Liver (tissue), 9 donors: ENCODE measurements around the gene EP300. TPM values are rescaled to one million over a fixed set of nuclear protein-coding genes. Genes with fewer than 3 reads are reported as not detected.

Experiments used
- DNase-seq: peaks from one replicate; pipeline ENCODE4 v3.0.0-alpha.2; 2017; ENCODE audit warnings: low spot score
- H3K27ac ChIP-seq, 2 donors: one replicate each; pipeline ENCODE4 v1.7.0; 2013; ENCODE audit warnings: inconsistent platforms in 2 of 2, low read length in 2 of 2, control low read depth in 1 of 2, low read depth in 1 of 2, mild to moderate bottlenecking in 1 of 2
- H3K27me3 ChIP-seq, 4 donors: one replicate each; pipeline versions ENCODE4 v1.6.1 to v1.7.0; 2013; ENCODE audit warnings: low read length in 3 of 4, inconsistent platforms in 1 of 4, mild to moderate bottlenecking in 1 of 4, moderate library complexity in 1 of 4; ENCODE audit not compliant: control insufficient read depth in 4 of 4, insufficient read depth in 4 of 4
- H3K36me3 ChIP-seq, 4 donors: one replicate each; pipeline versions ENCODE4 v1.6.1 to v1.7.0; 2013; ENCODE audit warnings: low read length in 3 of 4, mild to moderate bottlenecking in 3 of 4, low read depth in 1 of 4, moderate library complexity in 1 of 4; ENCODE audit not compliant: control insufficient read depth in 4 of 4, insufficient read depth in 3 of 4
- H3K4me1 ChIP-seq, 4 donors: one replicate each; pipeline versions ENCODE4 v1.6.1 to v1.7.0; 2013; ENCODE audit warnings: low read length in 3 of 4, mild to moderate bottlenecking in 3 of 4, moderate library complexity in 1 of 4; ENCODE audit not compliant: control insufficient read depth in 4 of 4, insufficient read depth in 4 of 4
- H3K4me3 ChIP-seq, 3 donors: one replicate each; pipeline versions ENCODE4 v1.6.1 to v1.7.0; 2013; ENCODE audit warnings: low read length in 3 of 3, control low read depth in 1 of 3, low read depth in 1 of 3, mild to moderate bottlenecking in 1 of 3
- H3K9ac ChIP-seq, 2 donors: one replicate each; pipeline ENCODE4 v1.7.0; 2013; ENCODE audit warnings: low read length in 2 of 2, mild to moderate bottlenecking in 2 of 2, moderate library complexity in 2 of 2, control low read depth in 1 of 2, low read depth in 1 of 2
- H3K9me3 ChIP-seq, 4 donors: one replicate each; pipeline versions ENCODE4 v1.6.1 to v1.7.0; 2013; ENCODE audit warnings: low read length in 3 of 4; ENCODE audit not compliant: control insufficient read depth in 4 of 4
- EGR1 ChIP-seq, 2 donors: IDR thresholded peaks; 2 replicates each; pipeline ENCODE4 v1.6.1; 2016 to 2018; ENCODE audit warnings: antibody characterized with exemption in 2 of 2, low read depth in 2 of 2
- FOXA1 ChIP-seq: IDR thresholded peaks from 2 replicates; pipeline ENCODE4 v1.6.1; 2016; ENCODE audit warnings: antibody characterized with exemption
- FOXA2 ChIP-seq: IDR thresholded peaks from 2 replicates; pipeline ENCODE4 v1.6.1; 2016; ENCODE audit warnings: antibody characterized with exemption
- HNF4A ChIP-seq, 2 donors: conservative IDR thresholded peaks; 2 replicates each; pipeline ENCODE4 v1.6.1; 2016; ENCODE audit warnings: antibody characterized with exemption in 2 of 2, mild to moderate bottlenecking in 2 of 2
- HNF4G ChIP-seq: IDR thresholded peaks from 2 replicates; pipeline ENCODE4 v1.6.1; 2016; ENCODE audit warnings: antibody characterized with exemption
- JUND ChIP-seq, 2 donors: IDR thresholded peaks; 2 replicates each; pipeline ENCODE4 v1.6.1; 2016; ENCODE audit warnings: antibody characterized with exemption in 2 of 2
- TAF1 ChIP-seq: conservative IDR thresholded peaks from 2 replicates; pipeline ENCODE4 v1.6.1; 2016; ENCODE audit warnings: antibody characterized with exemption, mild to moderate bottlenecking
- YY1 ChIP-seq: IDR thresholded peaks from 2 replicates; pipeline ENCODE4 v1.6.1; 2016; ENCODE audit warnings: antibody characterized with exemption, mild to moderate bottlenecking
- WGBS: extraction: QIAGEN DNeasy Blood & Tissue Kit; methylation state at CpG from one replicate; pipeline ENCODE4 v1.1.7; 2013; 5-methylcytosine and 5-hydroxymethylcytosine counted together
- polyA plus RNA-seq, 2 donors: library from polyadenylated mRNA; stranded (reverse) in 1 of 2; unstranded in 1 of 2; fragments of 200-250 nt in 1 of 2; fragments of >200 nt in 1 of 2; fragmentation: Nextera tagmentation in 1 of 2; extraction: Ambion mirVana in 1 of 2; gene quantifications; one replicate each; pipeline versions ENCODE4 v1.2.1 to v1.2.3, GENCODE V29; 2013 to 2015
- total RNA-seq, 2 donors: library from RNA; depleted of rRNA; stranded (reverse); fragments of >200 nt; gene quantifications; one replicate each; pipeline ENCODE4 v1.2.3, GENCODE V29; 2014
- TF ChIP-seq, protein P1 (sequence below): IDR thresholded peaks from 2 replicates; pipeline ENCODE4 v1.6.1; 2016; ENCODE audit warnings: antibody characterized with exemption
- TF ChIP-seq, protein P2 (sequence below): IDR thresholded peaks from 2 replicates; pipeline ENCODE4 v1.6.1; 2016; ENCODE audit warnings: antibody characterized with exemption, mild to moderate bottlenecking
- TF ChIP-seq, protein P3 (sequence below): fragments of 150-350 bp; IDR thresholded peaks from 2 replicates; pipeline ENCODE4 v1.5.1; 2017; ENCODE audit warnings: improper control_type of control experiment, low read depth, low read length; ENCODE audit not compliant: missing input control
- donor health status: healthy.
- donor health status: healthy.
- donor health status: healthy.
- donor health status: healthy.
- donor health status: healthy.

Gene EP300
- total and polyA plus RNA-seq, 4 donors, result 6.9 to 95.5 (median 31.9) TPM

DNA sequence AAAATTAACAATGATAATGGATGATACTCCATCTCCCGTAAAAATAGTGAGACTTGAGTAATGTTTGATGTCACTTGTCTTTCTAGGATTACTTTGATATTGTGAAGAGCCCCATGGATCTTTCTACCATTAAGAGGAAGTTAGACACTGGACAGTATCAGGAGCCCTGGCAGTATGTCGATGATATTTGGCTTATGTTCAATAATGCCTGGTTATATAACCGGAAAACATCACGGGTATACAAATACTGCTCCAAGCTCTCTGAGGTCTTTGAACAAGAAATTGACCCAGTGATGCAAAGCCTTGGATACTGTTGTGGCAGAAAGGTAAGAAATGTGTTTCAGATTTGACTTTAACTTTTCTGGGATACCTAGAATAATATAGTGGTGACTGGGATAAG, 64.7 kb downstream of the EP300 start:
- H3K4me3 ChIP-seq, result no peak overlapping the region
- H3K27ac ChIP-seq, result no peak overlapping the region
- peaks cover 4 to 11% (median 7%) of the 10 kb centered on the region in 4 donors for H3K4me1 ChIP-seq
- no peaks in the 10 kb centered on the region for H3K9me3 ChIP-seq
- no peak for DNase-seq
- 36% methylated on average over 4 of the region's 4 CpGs for WGBS
- TF ChIP-seq YY1 (no peak), TAF1 (no peak), HNF4G (no peak), JUND (IDR thresholded peaks at IDR 0.05) (no peak), EGR1 (IDR thresholded peaks at IDR 0.05; ENCODE audit: low read depth in 2 of 2) (no peak), HNF4A (conservative IDR thresholded peaks at IDR 0.05) (no peak), FOXA1 (no peak)
- TF ChIP-seq, protein P1, sequence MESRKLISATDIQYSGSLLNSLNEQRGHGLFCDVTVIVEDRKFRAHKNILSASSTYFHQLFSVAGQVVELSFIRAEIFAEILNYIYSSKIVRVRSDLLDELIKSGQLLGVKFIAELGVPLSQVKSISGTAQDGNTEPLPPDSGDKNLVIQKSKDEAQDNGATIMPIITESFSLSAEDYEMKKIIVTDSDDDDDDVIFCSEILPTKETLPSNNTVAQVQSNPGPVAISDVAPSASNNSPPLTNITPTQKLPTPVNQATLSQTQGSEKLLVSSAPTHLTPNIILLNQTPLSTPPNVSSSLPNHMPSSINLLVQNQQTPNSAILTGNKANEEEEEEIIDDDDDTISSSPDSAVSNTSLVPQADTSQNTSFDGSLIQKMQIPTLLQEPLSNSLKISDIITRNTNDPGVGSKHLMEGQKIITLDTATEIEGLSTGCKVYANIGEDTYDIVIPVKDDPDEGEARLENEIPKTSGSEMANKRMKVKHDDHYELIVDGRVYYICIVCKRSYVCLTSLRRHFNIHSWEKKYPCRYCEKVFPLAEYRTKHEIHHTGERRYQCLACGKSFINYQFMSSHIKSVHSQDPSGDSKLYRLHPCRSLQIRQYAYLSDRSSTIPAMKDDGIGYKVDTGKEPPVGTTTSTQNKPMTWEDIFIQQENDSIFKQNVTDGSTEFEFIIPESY, result no peak
- TF ChIP-seq, protein P2, sequence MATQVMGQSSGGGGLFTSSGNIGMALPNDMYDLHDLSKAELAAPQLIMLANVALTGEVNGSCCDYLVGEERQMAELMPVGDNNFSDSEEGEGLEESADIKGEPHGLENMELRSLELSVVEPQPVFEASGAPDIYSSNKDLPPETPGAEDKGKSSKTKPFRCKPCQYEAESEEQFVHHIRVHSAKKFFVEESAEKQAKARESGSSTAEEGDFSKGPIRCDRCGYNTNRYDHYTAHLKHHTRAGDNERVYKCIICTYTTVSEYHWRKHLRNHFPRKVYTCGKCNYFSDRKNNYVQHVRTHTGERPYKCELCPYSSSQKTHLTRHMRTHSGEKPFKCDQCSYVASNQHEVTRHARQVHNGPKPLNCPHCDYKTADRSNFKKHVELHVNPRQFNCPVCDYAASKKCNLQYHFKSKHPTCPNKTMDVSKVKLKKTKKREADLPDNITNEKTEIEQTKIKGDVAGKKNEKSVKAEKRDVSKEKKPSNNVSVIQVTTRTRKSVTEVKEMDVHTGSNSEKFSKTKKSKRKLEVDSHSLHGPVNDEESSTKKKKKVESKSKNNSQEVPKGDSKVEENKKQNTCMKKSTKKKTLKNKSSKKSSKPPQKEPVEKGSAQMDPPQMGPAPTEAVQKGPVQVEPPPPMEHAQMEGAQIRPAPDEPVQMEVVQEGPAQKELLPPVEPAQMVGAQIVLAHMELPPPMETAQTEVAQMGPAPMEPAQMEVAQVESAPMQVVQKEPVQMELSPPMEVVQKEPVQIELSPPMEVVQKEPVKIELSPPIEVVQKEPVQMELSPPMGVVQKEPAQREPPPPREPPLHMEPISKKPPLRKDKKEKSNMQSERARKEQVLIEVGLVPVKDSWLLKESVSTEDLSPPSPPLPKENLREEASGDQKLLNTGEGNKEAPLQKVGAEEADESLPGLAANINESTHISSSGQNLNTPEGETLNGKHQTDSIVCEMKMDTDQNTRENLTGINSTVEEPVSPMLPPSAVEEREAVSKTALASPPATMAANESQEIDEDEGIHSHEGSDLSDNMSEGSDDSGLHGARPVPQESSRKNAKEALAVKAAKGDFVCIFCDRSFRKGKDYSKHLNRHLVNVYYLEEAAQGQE, result no peak
- TF ChIP-seq, protein P3, sequence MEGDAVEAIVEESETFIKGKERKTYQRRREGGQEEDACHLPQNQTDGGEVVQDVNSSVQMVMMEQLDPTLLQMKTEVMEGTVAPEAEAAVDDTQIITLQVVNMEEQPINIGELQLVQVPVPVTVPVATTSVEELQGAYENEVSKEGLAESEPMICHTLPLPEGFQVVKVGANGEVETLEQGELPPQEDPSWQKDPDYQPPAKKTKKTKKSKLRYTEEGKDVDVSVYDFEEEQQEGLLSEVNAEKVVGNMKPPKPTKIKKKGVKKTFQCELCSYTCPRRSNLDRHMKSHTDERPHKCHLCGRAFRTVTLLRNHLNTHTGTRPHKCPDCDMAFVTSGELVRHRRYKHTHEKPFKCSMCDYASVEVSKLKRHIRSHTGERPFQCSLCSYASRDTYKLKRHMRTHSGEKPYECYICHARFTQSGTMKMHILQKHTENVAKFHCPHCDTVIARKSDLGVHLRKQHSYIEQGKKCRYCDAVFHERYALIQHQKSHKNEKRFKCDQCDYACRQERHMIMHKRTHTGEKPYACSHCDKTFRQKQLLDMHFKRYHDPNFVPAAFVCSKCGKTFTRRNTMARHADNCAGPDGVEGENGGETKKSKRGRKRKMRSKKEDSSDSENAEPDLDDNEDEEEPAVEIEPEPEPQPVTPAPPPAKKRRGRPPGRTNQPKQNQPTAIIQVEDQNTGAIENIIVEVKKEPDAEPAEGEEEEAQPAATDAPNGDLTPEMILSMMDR, result no peak
- no peak overlapping the region for H3K9ac ChIP-seq
- H3K36me3 ChIP-seq, result peaks cover 19 to 69% (median 61%) of the 10 kb centered on the region in 4 donors
- H3K27me3 ChIP-seq, result no peaks in the 10 kb centered on the region

DNA sequence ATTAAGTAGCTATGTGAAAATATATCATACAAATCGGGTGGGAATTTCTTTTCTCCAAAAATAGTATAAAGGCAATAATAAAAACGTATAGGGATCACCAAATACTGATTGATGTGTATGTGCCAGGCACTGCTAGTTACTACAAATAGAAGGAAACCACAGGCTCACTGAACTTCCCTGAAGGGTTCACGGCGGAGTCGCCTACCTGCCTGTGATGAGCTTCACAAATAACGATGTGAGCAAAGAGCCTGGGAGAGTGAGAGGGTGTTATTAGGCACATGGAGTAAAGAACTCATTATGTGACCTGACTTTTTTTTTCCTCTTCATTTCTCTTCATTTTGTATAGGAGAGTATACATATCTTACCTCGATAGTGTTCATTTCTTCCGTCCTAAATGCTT, 76.8 kb downstream of the EP300 start:
- TF ChIP-seq EGR1 (IDR thresholded peaks at IDR 0.05; ENCODE audit: low read depth in 2 of 2), result no peak
- TF ChIP-seq TAF1, result no peak
- TF ChIP-seq FOXA2, result no peak
- TF ChIP-seq, protein P3, result no peak
- H3K27me3 ChIP-seq, result no peaks in the 10 kb centered on the region
- H3K27ac ChIP-seq, result no peak overlapping the region
- peaks cover 16 to 78% (median 62%) of the 10 kb centered on the region in 4 donors for H3K36me3 ChIP-seq
- no peak overlapping the region for H3K9ac ChIP-seq
- DNase-seq, result no peak
- H3K4me1 ChIP-seq, result peaks cover 0 to 3% (median 0%) of the 10 kb centered on the region in 4 donors
- H3K4me3 ChIP-seq, result no peak overlapping the region
- 95% methylated on average over 8 of the region's 8 CpGs for WGBS
- no peaks in the 10 kb centered on the region for H3K9me3 ChIP-seq
